Measurements from ENCODE around the gene PTK7.

PTK7 gene

GRCh38 chr6:43200541-43200940 is 124.4 kb downstream of the PTK7 start:
- DNase-seq (ENCODE audit: low read depth in 2 of 3, low spot score in 2 of 3), result no peak

DNA sequence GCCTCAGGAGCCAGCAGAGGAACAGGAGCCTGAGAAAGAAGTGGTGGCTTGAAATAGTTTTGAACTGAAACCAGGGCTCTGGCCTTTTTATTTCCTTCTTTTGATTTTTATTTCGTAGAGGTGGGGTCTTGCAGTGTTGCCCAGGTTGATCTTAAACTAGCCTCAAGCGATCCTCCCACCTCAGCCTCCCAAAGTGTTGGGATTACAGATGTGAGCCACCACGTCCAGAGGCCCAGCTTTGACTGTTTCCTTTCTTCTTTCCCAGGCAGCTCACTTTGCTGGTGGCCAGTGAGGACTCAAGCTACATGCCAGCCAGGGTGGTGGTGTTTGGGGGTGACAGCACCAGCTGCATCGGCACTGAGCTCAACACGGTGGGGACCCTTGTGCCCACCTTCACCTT is 126.3 kb downstream of the PTK7 start:
- no peak for DNase-seq (ENCODE audit: low read depth in 2 of 3, low spot score in 2 of 3)

- DNase-seq (ENCODE audit: low read depth in 2 of 3, low spot score in 2 of 3), result no peak
Observed at GRCh38 chr6:43203029-43203717, 127.1 kb downstream of the PTK7 start.

DNA sequence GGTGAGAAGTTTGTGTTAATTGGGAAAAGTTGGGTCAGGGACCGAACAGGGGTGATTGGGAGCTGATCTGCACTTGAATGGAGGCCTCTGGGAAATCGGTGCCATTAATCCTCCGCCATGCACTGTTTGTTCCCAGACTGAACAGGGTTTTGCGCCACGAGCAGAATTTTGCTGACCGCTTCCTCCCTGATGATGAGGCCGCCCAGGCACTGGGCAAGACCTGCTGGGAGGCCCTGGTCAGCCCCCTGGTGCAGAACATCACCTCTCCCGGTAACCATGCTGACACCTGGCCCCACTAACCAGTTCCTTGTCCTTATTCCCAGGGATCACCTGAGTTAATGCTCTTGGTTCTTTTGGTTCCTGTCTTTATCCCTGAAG is 127.6 kb downstream of the PTK7 start:
- no peak for DNase-seq (ENCODE audit: low read depth in 2 of 3, low spot score in 2 of 3)

DNA sequence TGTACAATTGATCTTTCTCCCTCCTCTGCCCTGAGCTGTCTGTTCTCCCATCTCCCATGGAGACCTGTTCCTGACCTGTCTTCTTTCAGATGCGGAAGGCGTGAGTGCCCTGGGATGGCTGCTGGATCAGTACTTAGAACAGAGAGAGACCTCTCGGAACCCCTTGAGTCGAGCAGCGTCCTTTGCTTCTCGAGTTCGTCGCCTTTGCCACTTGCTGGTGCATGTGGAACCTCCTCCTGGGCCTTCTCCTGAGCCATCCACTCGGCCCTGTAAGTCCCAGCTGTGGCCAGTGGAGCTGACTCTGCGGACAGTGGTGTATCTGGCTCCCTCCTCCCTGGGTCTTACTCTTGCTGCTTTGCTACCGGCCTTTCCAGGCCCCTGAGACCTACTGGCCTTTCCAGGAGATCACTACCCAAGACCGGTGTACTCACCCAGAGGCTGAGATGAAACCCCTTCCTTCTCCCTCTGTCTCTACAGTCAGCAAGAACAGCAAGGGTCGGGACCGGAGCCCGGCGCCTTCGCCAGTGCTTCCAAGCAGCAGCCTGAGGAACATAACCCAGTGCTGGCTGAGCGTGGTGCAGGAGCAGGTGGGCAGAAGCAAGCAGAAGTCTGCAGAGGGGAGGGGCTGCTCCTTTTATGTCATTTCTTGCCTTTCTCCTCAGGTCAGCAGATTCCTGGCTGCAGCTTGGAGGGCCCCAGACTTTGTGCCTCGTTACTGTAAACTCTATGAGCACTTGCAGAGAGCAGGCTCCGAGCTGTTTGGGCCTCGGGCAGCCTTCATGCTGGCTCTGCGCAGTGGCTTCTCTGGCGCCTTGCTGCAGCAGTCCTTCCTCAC is 128.4 kb downstream of the PTK7 start:
- no peak for DNase-seq (ENCODE audit: low read depth in 2 of 3, low spot score in 2 of 3)

DNA sequence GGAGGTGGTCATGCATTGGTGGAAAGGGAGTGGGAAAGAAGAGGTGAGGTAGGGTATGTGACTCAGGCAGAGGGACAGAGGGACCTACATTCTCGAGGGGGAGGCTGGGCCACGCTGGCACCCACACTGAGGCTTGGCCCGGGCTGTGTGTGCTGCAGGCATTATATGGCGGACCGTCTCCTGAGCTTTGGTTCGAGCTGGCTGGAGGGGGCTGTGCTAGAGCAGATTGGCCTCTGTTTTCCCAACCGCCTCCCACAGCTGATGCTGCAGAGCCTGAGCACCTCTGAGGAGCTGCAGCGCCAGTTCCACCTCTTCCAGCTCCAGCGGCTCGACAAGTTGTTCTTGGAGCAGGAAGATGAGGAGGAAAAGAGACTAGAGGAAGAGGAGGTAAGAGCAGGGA is 129.7 kb downstream of the PTK7 start:
- DNase-seq (ENCODE audit: low read depth in 2 of 3, low spot score in 2 of 3), result no peak

- no peak for DNase-seq (ENCODE audit: low read depth in 2 of 3, low spot score in 2 of 3)
Observed at GRCh38 chr6:43207286-43207685, 131.2 kb downstream of the PTK7 start.
